Mesenchymal stem cell (in vitro differentiated cells and primary cell): ENCODE measurements around the gene FOXC1.

Source experiments
- DNase-seq: peaks from one replicate; pipeline ENCODE4 v3.0.0-alpha.2; 2013
- H2AFZ ChIP-seq: one replicate; pipeline ENCODE4 v1.6.1; 2013; ENCODE audit warnings: low read depth, mild to moderate bottlenecking, control low read depth, inconsistent platforms, low read length, moderate library complexity
- H2AK5ac ChIP-seq: 2 replicates; pipeline ENCODE4 v1.6.1; 2013; ENCODE audit warnings: low read length, moderate library complexity, mild to moderate bottlenecking, inconsistent platforms; ENCODE audit not compliant: severe bottlenecking
- H2BK120ac ChIP-seq: one replicate; pipeline ENCODE4 v1.6.1; 2013; ENCODE audit warnings: low read depth, mild to moderate bottlenecking, inconsistent platforms, low read length, moderate library complexity
- H2BK12ac ChIP-seq, 2 experiments: one replicate each; pipeline ENCODE4 v1.6.1; 2013; ENCODE audit warnings: inconsistent platforms in 2 of 2, low read length in 2 of 2, mild to moderate bottlenecking in 2 of 2, moderate library complexity in 2 of 2, control low read depth in 1 of 2
- H2BK15ac ChIP-seq: one replicate; pipeline ENCODE4 v1.6.1; 2013; ENCODE audit warnings: mild to moderate bottlenecking, low read depth, inconsistent platforms; ENCODE audit not compliant: poor library complexity, severe bottlenecking
- H2BK5ac ChIP-seq: 2 replicates; pipeline ENCODE4 v1.6.1; 2013; ENCODE audit warnings: low read depth, mild to moderate bottlenecking, low read length, control low read depth, inconsistent platforms; ENCODE audit not compliant: poor library complexity, severe bottlenecking
- H3K14ac ChIP-seq, 2 experiments: one replicate each; pipeline ENCODE4 v1.6.1; 2013; ENCODE audit warnings: inconsistent platforms in 2 of 2, low read length in 2 of 2, control low read depth in 1 of 2, mild to moderate bottlenecking in 1 of 2, moderate library complexity in 1 of 2
- H3K18ac ChIP-seq, 2 experiments: one replicate each; pipeline ENCODE4 v1.6.1; 2013; ENCODE audit warnings: inconsistent platforms in 2 of 2, low read length in 2 of 2, control low read depth in 1 of 2, low read depth in 1 of 2, mild to moderate bottlenecking in 1 of 2
- H3K23ac ChIP-seq, 2 experiments: one replicate each; pipeline ENCODE4 v1.6.1; 2013; ENCODE audit warnings: inconsistent platforms in 2 of 2, low read length in 2 of 2, mild to moderate bottlenecking in 2 of 2, moderate library complexity in 2 of 2, control low read depth in 1 of 2
- H3K27ac ChIP-seq: 2 replicates; pipeline ENCODE4 v1.5.1; 2013; ENCODE audit warnings: mild to moderate bottlenecking, moderate library complexity, low read length, control low read depth, inconsistent platforms; ENCODE audit not compliant: poor library complexity, severe bottlenecking
- H3K27me3 ChIP-seq, 2 experiments: 2 replicates each; pipeline versions ENCODE4 v1.6.1 to v1.7.0; 2013; ENCODE audit warnings: low read length in 2 of 2, mild to moderate bottlenecking in 2 of 2, moderate library complexity in 2 of 2, control low read depth in 1 of 2, inconsistent platforms in 1 of 2; ENCODE audit not compliant: control insufficient read depth in 1 of 2, insufficient read depth in 1 of 2
- H3K36me3 ChIP-seq, 2 experiments: 2 replicates each; pipeline versions ENCODE4 v1.6.1 to v1.7.0; 2013; ENCODE audit warnings: low read length in 2 of 2, control low read depth in 1 of 2, inconsistent platforms in 1 of 2, low read depth in 1 of 2, mild to moderate bottlenecking in 1 of 2; ENCODE audit not compliant: insufficient read depth in 2 of 2, control insufficient read depth in 1 of 2
- H3K4ac ChIP-seq, 2 experiments: one replicate each; pipeline ENCODE4 v1.6.1; 2013; ENCODE audit warnings: inconsistent platforms in 2 of 2, low read length in 2 of 2, mild to moderate bottlenecking in 2 of 2, moderate library complexity in 2 of 2, control low read depth in 1 of 2, low read depth in 1 of 2
- H3K4me1 ChIP-seq: 2 replicates; pipeline ENCODE4 v1.6.1; 2013; ENCODE audit warnings: low read depth, low read length, control low read depth; ENCODE audit not compliant: control insufficient read depth, insufficient read depth
- H3K4me2 ChIP-seq: 2 replicates; pipeline ENCODE4 v1.6.1; 2013; ENCODE audit warnings: low read length, mild to moderate bottlenecking, inconsistent platforms; ENCODE audit not compliant: poor library complexity, severe bottlenecking
- H3K4me3 ChIP-seq, 2 experiments: 2 replicates each; pipeline versions ENCODE4 v1.5.1 to v1.7.0; 2013; ENCODE audit warnings: low read length in 2 of 2, mild to moderate bottlenecking in 2 of 2, control low read depth in 1 of 2, low read depth in 1 of 2; ENCODE audit not compliant: insufficient read depth in 1 of 2
- H3K79me1 ChIP-seq: replicated peaks from 2 replicates; pipeline ENCODE4 v1.6.1; 2013; ENCODE audit warnings: mild to moderate bottlenecking, control low read depth, low read length, inconsistent platforms; ENCODE audit not compliant: poor library complexity, severe bottlenecking
- H3K9ac ChIP-seq: 2 replicates; pipeline ENCODE4 v1.7.0; 2013; ENCODE audit warnings: mild to moderate bottlenecking, low read length, moderate library complexity
- H3K9me3 ChIP-seq: 2 replicates; pipeline ENCODE4 v1.7.0; 2013; ENCODE audit warnings: mild to moderate bottlenecking, low read length; ENCODE audit not compliant: control insufficient read depth
- H4K8ac ChIP-seq: one replicate; pipeline ENCODE4 v1.6.1; 2013; ENCODE audit warnings: inconsistent platforms, mild to moderate bottlenecking, low read length, moderate library complexity
- H4K91ac ChIP-seq: one replicate; pipeline ENCODE4 v1.6.1; 2013; ENCODE audit warnings: mild to moderate bottlenecking, low read length, inconsistent platforms
- WGBS: methylation state at CpG from one replicate; pipeline ENCODE4 v1.1.7; 2013; ENCODE audit warnings: mixed read lengths; 5-methylcytosine and 5-hydroxymethylcytosine counted together

Gene FOXC1

GRCh38 chr6:1599469-1599868 is 10.2 kb upstream of the FOXC1 start:
- H3K36me3 ChIP-seq, result no peaks in the 10 kb centered on the region
- no peak overlapping the region for H3K14ac ChIP-seq
- no peak overlapping the region for H3K4me2 ChIP-seq
- H3K27ac ChIP-seq, result no peak overlapping the region
- H3K4me1 ChIP-seq, result peaks cover 6% of the 10 kb centered on the region
- no peak overlapping the region for H3K4me3 ChIP-seq
- H2BK5ac ChIP-seq, result no peak overlapping the region
- no peak overlapping the region for H2BK120ac ChIP-seq
- H2BK15ac ChIP-seq, result no peak overlapping the region
- H2BK12ac ChIP-seq, result no peak overlapping the region
- H3K18ac ChIP-seq, result no peak overlapping the region
- H3K79me1 ChIP-seq, result no peaks in the 10 kb centered on the region
- no peak overlapping the region for H3K23ac ChIP-seq
- H4K91ac ChIP-seq, result no peak overlapping the region
- H3K9ac ChIP-seq, result no peak overlapping the region
- peaks cover 20 to 80% of the 10 kb centered on the region in 2 experiments for H3K27me3 ChIP-seq
- no peak overlapping the region for H3K4ac ChIP-seq
- no peaks in the 10 kb centered on the region for H3K9me3 ChIP-seq
- no peak for DNase-seq
- H2AFZ ChIP-seq, result no peak overlapping the region
- H4K8ac ChIP-seq, result no peak overlapping the region
- H2AK5ac ChIP-seq, result no peak overlapping the region
- WGBS, result 87% methylated on average over 10 of the region's 10 CpGs

- Histone ChIP-seq H3K4me1 (peaks cover 14% of the 10 kb centered on the region), H3K79me1 (no peaks in the 10 kb centered on the region), H4K8ac (no peak overlapping the region), H3K36me3 (no peaks in the 10 kb centered on the region), H2AK5ac (no peak overlapping the region), H4K91ac (no peak overlapping the region), H2BK12ac (no peak overlapping the region), H3K23ac (no peak overlapping the region), H3K4me3 (no peak overlapping the region), H2AFZ (no peak overlapping the region), H2BK15ac (no peak overlapping the region), H3K4me2 (no peak overlapping the region), H3K27me3 (peaks cover 24 to 80% of the 10 kb centered on the region in 2 experiments), H3K14ac (no peak overlapping the region), H2BK120ac (no peak overlapping the region), H3K27ac (no peak overlapping the region), H3K4ac (no peak overlapping the region), H3K9me3 (no peaks in the 10 kb centered on the region), H2BK5ac (no peak overlapping the region), H3K9ac (no peak overlapping the region), H3K18ac (no peak overlapping the region)
- no peak for DNase-seq
- WGBS, result 71% methylated on average over 1 of the region's 3 CpGs
These were observed 9.5 kb upstream of the FOXC1 start for GRCh38 chr6:1600063-1600763.

- Histone ChIP-seq H3K14ac (no peak overlapping the region), H3K36me3 (no peaks in the 10 kb centered on the region), H3K9me3 (no peaks in the 10 kb centered on the region), H4K91ac (no peak overlapping the region), H2BK5ac (no peak overlapping the region), H3K4me1 (peaks cover 17% of the 10 kb centered on the region), H3K4me3 (no peak overlapping the region), H2BK120ac (no peak overlapping the region), H3K9ac (no peak overlapping the region), H2BK15ac (no peak overlapping the region), H2AK5ac (no peak overlapping the region), H2AFZ (no peak overlapping the region), H3K18ac (no peak overlapping the region), H3K27me3 (peaks cover 28 to 80% of the 10 kb centered on the region in 2 experiments), H2BK12ac (no peak overlapping the region), H3K23ac (no peak overlapping the region), H3K4me2 (no peak overlapping the region), H4K8ac (no peak overlapping the region), H3K27ac (no peak overlapping the region), H3K4ac (no peak overlapping the region), H3K79me1 (no peaks in the 10 kb centered on the region)
- 93% methylated on average over 14 of the region's 15 CpGs for WGBS
- no peak for DNase-seq
These were observed 9.0 kb upstream of the FOXC1 start for GRCh38 chr6:1600764-1601157.

DNA sequence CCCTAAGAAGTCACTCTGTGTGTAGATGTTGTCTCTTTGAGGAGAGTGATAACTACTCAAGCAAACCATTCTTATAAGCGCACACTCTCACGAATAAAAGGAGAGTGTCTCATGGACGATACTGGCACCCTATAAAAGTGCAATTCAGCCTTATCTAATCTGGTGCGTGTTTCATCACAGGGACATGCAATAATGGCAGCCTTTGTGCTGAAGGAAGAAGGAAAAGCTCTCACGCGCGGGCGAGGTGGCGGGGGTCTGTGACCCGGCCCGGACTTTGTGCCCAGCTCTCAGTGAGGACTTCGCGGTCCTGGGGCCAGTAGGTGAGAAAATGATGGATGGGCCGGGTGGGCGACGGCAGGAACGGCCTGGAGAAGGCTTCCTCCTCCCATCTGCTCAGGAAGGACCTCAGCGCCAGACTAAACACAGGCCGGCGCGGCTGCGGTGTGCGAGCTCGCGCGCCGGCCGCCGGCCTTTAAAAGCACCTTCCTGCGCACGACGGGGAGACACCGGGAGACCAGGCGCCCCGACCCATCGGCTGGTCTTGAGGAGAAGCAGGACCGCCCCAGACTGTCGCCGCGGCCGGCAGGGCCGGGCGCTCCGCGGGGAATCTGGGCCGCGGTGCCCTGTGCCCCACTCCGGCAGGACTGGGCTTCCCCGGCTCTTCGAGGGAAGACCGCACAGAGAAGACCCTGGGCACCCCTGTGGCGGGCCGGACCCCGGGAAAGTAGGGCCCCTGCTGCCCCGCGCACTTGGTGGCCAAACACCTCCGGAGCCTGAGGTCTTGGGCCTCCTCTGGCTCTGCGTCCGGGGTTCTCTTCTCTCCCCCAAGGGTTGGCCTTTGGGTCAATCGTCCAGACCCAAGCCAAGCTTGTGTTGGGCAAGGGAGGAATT is 8.3 kb upstream of the FOXC1 start:
- H3K79me1 ChIP-seq, result no peaks in the 10 kb centered on the region
- no peak overlapping the region for H2BK5ac ChIP-seq
- no peak overlapping the region for H3K14ac ChIP-seq
- H3K9ac ChIP-seq, result no peak overlapping the region
- no peak overlapping the region for H3K4me3 ChIP-seq
- peaks cover 16% of the 10 kb centered on the region for H3K4me1 ChIP-seq
- H3K23ac ChIP-seq, result no peak overlapping the region
- H3K36me3 ChIP-seq, result no peaks in the 10 kb centered on the region
- no peak overlapping the region for H3K4me2 ChIP-seq
- no peak overlapping the region for H4K91ac ChIP-seq
- H3K27ac ChIP-seq, result no peak overlapping the region
- H3K9me3 ChIP-seq, result no peaks in the 10 kb centered on the region
- WGBS, result 96% methylated on average over 58 of the region's 60 CpGs
- no peak overlapping the region for H2BK120ac ChIP-seq
- no peak overlapping the region for H2AFZ ChIP-seq
- no peak overlapping the region for H4K8ac ChIP-seq
- peaks cover 31 to 83% of the 10 kb centered on the region in 2 experiments for H3K27me3 ChIP-seq
- DNase-seq, result no peak
- H2BK15ac ChIP-seq, result no peak overlapping the region
- H3K18ac ChIP-seq, result no peak overlapping the region
- H2BK12ac ChIP-seq, result no peak overlapping the region
- H2AK5ac ChIP-seq, result no peak overlapping the region
- no peak overlapping the region for H3K4ac ChIP-seq
